HCT116 (cell line): Measurements from ENCODE around the gene CCDC14. TPM values are rescaled to one million over a fixed set of nuclear protein-coding genes. Genes with fewer than 3 reads are reported as not detected.
"Not testable (repeated sequence)": the region's sequence is repeated elsewhere in the genome, so short reads cannot be mapped to it uniquely, and the experiment has no call there.

Source experiments
- ATAC-seq: fragments of 200-7000 bp; cut with Tn5 transposase; 2 replicates; pipeline ENCODE4 v1.9.1; 2020; ENCODE audit warnings: mild to moderate bottlenecking, moderate library complexity
- BruUV-seq: library from RNA; stranded (reverse); fragments of 400-500 nt; replicated peaks from 2 replicates; lab custom pipeline; 2021; lab: Mats Ljungman, UMichigan
- CTCF ChIA-PET: fragments of 300-600 bp; sonication (Branson Sonifier 250); formaldehyde crosslinking; loops from one replicate; lab custom pipeline; 2021; ENCODE audit warnings: antibody characterized with exemption; lab: Charles Lee
- POLR2A ChIA-PET: fragments of 300-600, 350-600 bp; sonication (Branson Sonifier 250); formaldehyde crosslinking; loops from one replicate; lab custom pipeline; 2021; ENCODE audit warnings: antibody characterized with exemption; lab: Charles Lee
- RAD21 ChIA-PET, 2 experiments: fragments of 300-600 bp; sonication (Branson Sonifier 250); formaldehyde crosslinking; loops; one replicate each; lab custom pipeline; 2023; ENCODE audit warnings: low total read pairs in 2 of 2; ENCODE audit not compliant: uncharacterized antibody in 2 of 2, unreplicated experiment in 2 of 2, low non-redundant PET in 1 of 2; lab: Charles Lee
- DNase-seq: peaks from one replicate; pipeline ENCODE4 v3.0.0-alpha.2; 2010; ENCODE audit warnings: low read depth, low spot score
- H2AFZ ChIP-seq: fragments of 200-600 bp; shearing (Covaris generic), sonication (generic); 2 replicates; pipeline ENCODE4 v1.6.1; 2017; ENCODE audit warnings: low read depth, mixed run types, mixed read lengths, antibody characterized with exemption, low read length; ENCODE audit not compliant: poor library complexity, severe bottlenecking
- H3K27ac ChIP-seq: 2 replicates; pipeline ENCODE4 v1.5.1; 2012; ENCODE audit warnings: low read depth, low read length
- H3K27me3 ChIP-seq: fragments of 200-600 bp; sonication (generic); 2 replicates; pipeline ENCODE4 v1.6.1; 2016; ENCODE audit warnings: mixed run types, low read length, mixed read lengths; ENCODE audit not compliant: insufficient read depth
- H3K36me3 ChIP-seq, 2 experiments: fragments of 200-500 bp in 1 of 2; fragments of 200-600 bp in 1 of 2; sonication (Bioruptor generic) in 1 of 2; sonication (generic) in 1 of 2; 2 replicates each; pipeline versions ENCODE4 v1.5.1 to v1.6.1; 2014 to 2016; ENCODE audit warnings: low read length in 2 of 2, inconsistent platforms in 1 of 2, mixed read lengths in 1 of 2, mixed run types in 1 of 2; ENCODE audit not compliant: insufficient read depth in 2 of 2, control insufficient read depth in 1 of 2
- H3K4me1 ChIP-seq, 2 experiments: fragments of 200-600 bp in 1 of 2; sonication (generic) in 1 of 2; 2 replicates each; pipeline versions ENCODE4 v1.5.1 to v1.6.1; 2012 to 2017; ENCODE audit warnings: low read length in 2 of 2, inconsistent platforms in 1 of 2, mild to moderate bottlenecking in 1 of 2, mixed read lengths in 1 of 2, mixed run types in 1 of 2, moderate library complexity in 1 of 2; ENCODE audit not compliant: insufficient read depth in 2 of 2, control insufficient read depth in 1 of 2
- H3K4me2 ChIP-seq: fragments of 200-600 bp; sonication (generic); 2 replicates; pipeline ENCODE4 v1.6.1; 2017; ENCODE audit warnings: mixed run types, low read length, mixed read lengths
- H3K4me3 ChIP-seq, 2 experiments: fragments of 200-600 bp in 1 of 2; sonication (generic) in 1 of 2; replicated peaks in 1 of 2; 2 replicates each; pipeline ENCODE4 v1.5.1; 2011 to 2016; ENCODE audit warnings: low read length in 2 of 2, control low read depth in 1 of 2, low read depth in 1 of 2, mild to moderate bottlenecking in 1 of 2, mixed read lengths in 1 of 2, mixed run types in 1 of 2
- H3K79me2 ChIP-seq: fragments of 200-600 bp; sonication (generic); 2 replicates; pipeline ENCODE4 v1.6.1; 2017; ENCODE audit warnings: mild to moderate bottlenecking, mixed run types, low read length, moderate library complexity, mixed read lengths; ENCODE audit not compliant: insufficient read depth
- H3K9ac ChIP-seq: fragments of 200-600 bp; sonication (generic); 2 replicates; pipeline ENCODE4 v1.6.1; 2016; ENCODE audit warnings: low read length, mixed read lengths
- H3K9me2 ChIP-seq: fragments of 200-600 bp; sonication (generic), shearing (Covaris generic); 2 replicates; pipeline ENCODE4 v1.6.1; 2017; ENCODE audit warnings: mixed run types, mild to moderate bottlenecking, moderate library complexity; ENCODE audit not compliant: insufficient read depth
- H3K9me3 ChIP-seq, 2 experiments: fragments of 200-500 bp in 1 of 2; fragments of 200-600 bp in 1 of 2; sonication (Bioruptor generic) in 1 of 2; sonication (generic) in 1 of 2; 2 replicates each; pipeline ENCODE4 v1.6.1; 2014 to 2017; ENCODE audit warnings: low read length in 2 of 2, mixed read lengths in 2 of 2, inconsistent platforms in 1 of 2, low read depth in 1 of 2, mild to moderate bottlenecking in 1 of 2, mixed run types in 1 of 2, moderate library complexity in 1 of 2; ENCODE audit not compliant: control insufficient read depth in 1 of 2, insufficient read depth in 1 of 2
- H4K20me1 ChIP-seq: fragments of 200-600 bp; sonication (generic), shearing (Covaris generic); 2 replicates; pipeline ENCODE4 v1.6.1; 2017; ENCODE audit warnings: mixed run types, mild to moderate bottlenecking, moderate library complexity; ENCODE audit not compliant: insufficient read depth
- ATF3 ChIP-seq: IDR thresholded peaks from 2 replicates; pipeline ENCODE4 v1.6.1; 2012
- CEBPB ChIP-seq: IDR thresholded peaks from 2 replicates; pipeline ENCODE4 v1.6.1; 2012; ENCODE audit warnings: low read depth
- CTCF ChIP-seq, 3 experiments: fragments of 200-600 bp in 1 of 3; sonication (generic) in 1 of 3; IDR thresholded peaks in 2 of 3; conservative IDR thresholded peaks in 1 of 3; 2 replicates each; pipeline ENCODE4 v1.5.1; 2012 to 2017; ENCODE audit warnings: low read depth in 2 of 3, low read length in 2 of 3, antibody characterized with exemption in 1 of 3, borderline replicate concordance in 1 of 3, control low read depth in 1 of 3, mild to moderate bottlenecking in 1 of 3, mixed read lengths in 1 of 3, mixed run types in 1 of 3, moderate library complexity in 1 of 3; ENCODE audit not compliant: insufficient read depth in 1 of 3
- EGR1 ChIP-seq: IDR thresholded peaks from 2 replicates; pipeline ENCODE4 v1.6.1; 2012; ENCODE audit warnings: low read depth
- ELF1 ChIP-seq: IDR thresholded peaks from 2 replicates; pipeline ENCODE4 v1.6.1; 2012; ENCODE audit warnings: low read depth, borderline replicate concordance
- EZH2 ChIP-seq: fragments of 200-600 bp; sonication (generic); IDR thresholded peaks from 2 replicates; pipeline ENCODE4 v1.6.1; 2017; ENCODE audit warnings: antibody characterized with exemption, mixed run types
- FOSL1 ChIP-seq: IDR thresholded peaks from 2 replicates; pipeline ENCODE4 v1.6.1; 2012; ENCODE audit warnings: low read depth
- MAX ChIP-seq: IDR thresholded peaks from 2 replicates; pipeline ENCODE4 v1.6.1; 2012
- POLR2A ChIP-seq: IDR thresholded peaks from 2 replicates; pipeline ENCODE4 v1.7.0; 2011; ENCODE audit warnings: borderline replicate concordance; ENCODE audit not compliant: insufficient read depth, insufficient read length; ENCODE audit errors: extremely low read depth
- POLR2AphosphoS5 ChIP-seq: IDR thresholded peaks from 2 replicates; pipeline ENCODE4 v1.6.1; 2011; ENCODE audit warnings: mild to moderate bottlenecking, low read depth, low read length, moderate library complexity
- RAD21 ChIP-seq: IDR thresholded peaks from 2 replicates; pipeline ENCODE4 v1.6.1; 2012; ENCODE audit warnings: low read depth, mild to moderate bottlenecking
- TCF7L2 ChIP-seq: IDR thresholded peaks from 2 replicates; pipeline ENCODE4 v1.7.0; 2011; ENCODE audit warnings: borderline replicate concordance, inconsistent platforms; ENCODE audit not compliant: insufficient read depth, insufficient read length; ENCODE audit errors: extremely low read depth
- ZBTB33 ChIP-seq: IDR thresholded peaks from 2 replicates; pipeline ENCODE4 v1.6.1; 2011; ENCODE audit warnings: mild to moderate bottlenecking, low read length, moderate library complexity; ENCODE audit not compliant: insufficient replicate concordance; ENCODE audit errors: extremely low read depth
- intact Hi-C: fragments of 100-400 bp; cut with micrococcal nuclease; formaldehyde crosslinking; loops from 2 replicates; pipeline ENCODE4 v1.10.0; 2022
- total RNA-seq: library from RNA; stranded (reverse); gene quantifications from one replicate; pipeline ENCODE4 v1.2.1, GENCODE V29; 2021; ENCODE audit not compliant: unreplicated experiment

Gene CCDC14
- total RNA-seq, 1 experiment from 2014 or later = 54.5 TPM

DNA sequence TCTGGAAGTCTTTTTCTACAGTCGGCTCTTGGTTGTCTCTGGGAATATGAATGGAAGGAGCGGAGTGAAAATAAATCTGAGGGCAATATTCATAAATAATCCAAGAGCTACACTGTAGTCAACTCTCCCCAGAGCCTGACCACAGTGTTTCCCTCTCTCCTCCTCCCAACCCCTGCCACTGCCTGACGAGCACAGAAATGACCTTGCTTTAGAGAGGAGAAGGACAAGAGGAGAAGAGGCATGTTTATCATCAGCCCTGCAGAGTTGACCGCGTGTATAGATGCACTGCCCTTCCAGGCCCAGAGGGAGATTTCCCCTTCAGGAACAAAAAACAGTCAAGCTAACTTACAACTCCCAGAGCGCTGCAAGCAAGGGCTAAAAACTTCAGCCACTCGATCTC lies 14.0 kb upstream of the CCDC14 start:
- DNase-seq, H3K4me3 ChIP-seq, RAD21 ChIA-PET, BruUV-seq, POLR2A ChIA-PET, H3K27me3 ChIP-seq, H3K4me1 ChIP-seq, H3K9me3 ChIP-seq, H3K4me2 ChIP-seq, intact Hi-C loops, H2AFZ ChIP-seq, H3K9me2 ChIP-seq, H3K9ac ChIP-seq, H3K79me2 ChIP-seq, H3K27ac ChIP-seq, ATAC-seq, H3K36me3 ChIP-seq, H4K20me1 ChIP-seq: not testable (repeated sequence)
- CTCF ChIA-PET = interaction anchor here (0.8 kb wide), 1 partner anchor 14 kb away, joined by 3 read pairs; the partner anchor contains the start of gene CCDC14

DNA sequence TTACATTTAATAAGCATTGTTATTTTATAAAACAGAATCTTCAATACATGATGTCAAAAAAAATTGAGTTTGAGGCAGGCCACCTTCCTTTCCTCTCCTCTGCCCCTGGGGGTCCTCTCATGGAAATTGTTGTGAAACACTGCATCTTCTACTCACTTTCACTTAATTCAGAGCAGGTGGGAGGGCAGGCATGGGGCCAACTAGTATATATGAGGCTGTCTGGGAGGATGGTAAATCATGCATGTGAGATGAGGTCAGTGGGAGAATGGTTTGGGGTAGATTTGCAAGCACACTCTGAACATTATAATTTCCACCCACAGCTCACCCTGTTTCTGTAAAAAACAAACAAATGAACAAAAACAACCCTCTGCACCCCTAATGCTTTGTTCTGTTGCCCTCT lies 10.4 kb upstream of the CCDC14 start:
- no peaks in the 10 kb centered on the region for H3K27me3 ChIP-seq
- no peaks in the 10 kb centered on the region for H3K9me2 ChIP-seq
- H3K9me3 ChIP-seq = no peaks in the 10 kb centered on the region
- RAD21 ChIA-PET = no interaction called here
- ATAC-seq = no peak
- H3K9ac ChIP-seq = no peak overlapping the region
- H3K27ac ChIP-seq = no peak overlapping the region
- H3K79me2 ChIP-seq = no peaks in the 10 kb centered on the region
- no peak for DNase-seq
- intact Hi-C loops = no loop called here
- H4K20me1 ChIP-seq = no peaks in the 10 kb centered on the region
- CTCF ChIA-PET = no interaction called here
- no peak overlapping the region for H2AFZ ChIP-seq
- POLR2A ChIA-PET = no interaction called here
- no TSS peak for BruUV-seq
- no peak overlapping the region for H3K4me2 ChIP-seq
- no peaks in the 10 kb centered on the region for H3K4me1 ChIP-seq
- no peak overlapping the region for H3K4me3 ChIP-seq
- TF ChIP-seq POLR2A = no peak
- no peak for TF ChIP-seq RAD21
- no peak for TF ChIP-seq CEBPB
- no peak for TF ChIP-seq TCF7L2
- no peak for TF ChIP-seq CTCF (IDR thresholded peaks at IDR 0.05 in 2 of 3, conservative IDR thresholded peaks at IDR 0.05 in 1 of 3; ENCODE audit: borderline replicate concordance in 1 of 3, insufficient read depth in 1 of 3, low read depth in 2 of 3, low read length in 2 of 3)
- TF ChIP-seq FOSL1 = no peak
- TF ChIP-seq EZH2 = no peak
- TF ChIP-seq EGR1 = no peak
- TF ChIP-seq POLR2AphosphoS5 = no peak
- TF ChIP-seq ELF1 = no peak
- no peak for TF ChIP-seq ZBTB33
- TF ChIP-seq MAX = no peak
- no peak for TF ChIP-seq ATF3
- H3K36me3 ChIP-seq = no peaks in the 10 kb centered on the region
